Neutrophil (primary cell): Measurements from ENCODE around the gene MDH1B.

ENCODE experiments used
- H3K27ac ChIP-seq: fragments of 200-600 bp; sonication (generic); 2 replicates; pipeline ENCODE4 v1.5.1; 2016; ENCODE audit warnings: mild to moderate bottlenecking, moderate library complexity
- H3K27me3 ChIP-seq: fragments of 200-600 bp; sonication (generic); 2 replicates; pipeline ENCODE4 v1.6.0; 2016; ENCODE audit warnings: mild to moderate bottlenecking
- H3K36me3 ChIP-seq: fragments of 200-600 bp; sonication (generic); 2 replicates; pipeline ENCODE4 v1.5.1; 2017
- H3K4me1 ChIP-seq, 2 experiments: fragments of 200-600 bp in 1 of 2; sonication (generic) in 1 of 2; 1 replicate in 1 of 2; 2 replicates in 1 of 2; pipeline versions ENCODE4 v1.5.1 to v1.6.1; 2013 to 2016; ENCODE audit warnings: low read depth in 1 of 2, low read length in 1 of 2, mild to moderate bottlenecking in 1 of 2, moderate library complexity in 1 of 2; ENCODE audit not compliant: control insufficient read depth in 1 of 2, insufficient read depth in 1 of 2
- H3K4me3 ChIP-seq, 2 experiments: fragments of 200-600 bp in 1 of 2; sonication (generic) in 1 of 2; 1 replicate in 1 of 2; 2 replicates in 1 of 2; pipeline ENCODE4 v1.5.1; 2013 to 2016; ENCODE audit warnings: low read depth in 1 of 2, low read length in 1 of 2, mild to moderate bottlenecking in 1 of 2, moderate library complexity in 1 of 2
- H3K9me3 ChIP-seq: fragments of 200-600 bp; sonication (generic); 2 replicates; pipeline ENCODE4 v1.5.1; 2016
- TF ChIP-seq, protein P1 (sequence below): fragments of 200-600 bp; sonication (generic); IDR thresholded peaks from 2 replicates; pipeline ENCODE4 v1.5.1; 2016; ENCODE audit warnings: antibody characterized with exemption

The MDH1B gene

DNA sequence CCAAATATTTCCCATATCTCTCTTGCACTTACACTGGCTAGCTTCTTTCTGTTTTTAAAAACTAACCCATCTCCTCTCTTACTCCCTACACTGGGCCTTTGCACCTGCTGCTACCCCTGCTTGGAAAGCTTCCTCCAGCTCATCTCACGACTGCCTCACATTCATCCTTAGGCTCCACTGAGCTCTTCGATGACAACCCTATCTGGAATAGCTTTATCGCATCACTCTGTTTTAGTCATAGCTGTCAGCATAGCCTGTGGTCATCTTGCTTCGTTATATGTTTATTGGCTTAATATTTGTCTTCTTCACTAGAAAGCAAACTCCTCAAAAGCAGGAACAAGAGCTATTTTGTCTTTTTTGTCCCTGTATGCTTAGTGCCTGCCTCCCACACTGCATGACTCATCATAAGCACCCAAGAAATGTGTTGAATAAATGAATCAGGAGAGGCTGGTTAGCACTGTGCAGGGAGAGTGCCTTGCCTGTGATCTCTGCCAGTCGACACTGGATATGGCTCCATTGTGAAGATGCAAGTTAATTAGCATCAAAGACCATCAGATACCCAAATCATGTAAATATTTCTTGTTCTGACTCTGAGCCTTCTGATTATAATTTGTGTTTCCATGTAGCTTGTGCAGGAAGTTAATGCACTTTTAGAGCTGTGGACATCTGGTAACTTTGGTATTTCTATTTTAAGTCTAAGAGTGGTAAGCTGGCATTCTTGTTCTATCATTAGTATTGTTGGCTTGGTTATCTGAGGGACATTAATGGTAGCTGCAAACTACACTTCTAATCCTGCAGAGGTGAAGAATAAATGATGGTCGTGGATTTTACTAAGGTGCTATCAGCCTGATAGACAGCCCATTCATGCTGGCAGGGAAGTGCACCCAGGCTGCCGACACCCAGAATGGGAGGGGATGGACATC, 36.6 kb downstream of the MDH1B start:
- no peak overlapping the region for H3K27ac ChIP-seq
- H3K36me3 ChIP-seq, result no peaks in the 10 kb centered on the region
- TF ChIP-seq, protein P1, sequence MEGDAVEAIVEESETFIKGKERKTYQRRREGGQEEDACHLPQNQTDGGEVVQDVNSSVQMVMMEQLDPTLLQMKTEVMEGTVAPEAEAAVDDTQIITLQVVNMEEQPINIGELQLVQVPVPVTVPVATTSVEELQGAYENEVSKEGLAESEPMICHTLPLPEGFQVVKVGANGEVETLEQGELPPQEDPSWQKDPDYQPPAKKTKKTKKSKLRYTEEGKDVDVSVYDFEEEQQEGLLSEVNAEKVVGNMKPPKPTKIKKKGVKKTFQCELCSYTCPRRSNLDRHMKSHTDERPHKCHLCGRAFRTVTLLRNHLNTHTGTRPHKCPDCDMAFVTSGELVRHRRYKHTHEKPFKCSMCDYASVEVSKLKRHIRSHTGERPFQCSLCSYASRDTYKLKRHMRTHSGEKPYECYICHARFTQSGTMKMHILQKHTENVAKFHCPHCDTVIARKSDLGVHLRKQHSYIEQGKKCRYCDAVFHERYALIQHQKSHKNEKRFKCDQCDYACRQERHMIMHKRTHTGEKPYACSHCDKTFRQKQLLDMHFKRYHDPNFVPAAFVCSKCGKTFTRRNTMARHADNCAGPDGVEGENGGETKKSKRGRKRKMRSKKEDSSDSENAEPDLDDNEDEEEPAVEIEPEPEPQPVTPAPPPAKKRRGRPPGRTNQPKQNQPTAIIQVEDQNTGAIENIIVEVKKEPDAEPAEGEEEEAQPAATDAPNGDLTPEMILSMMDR, result no peak
- H3K4me1 ChIP-seq, result no peaks in the 10 kb centered on the region
- H3K9me3 ChIP-seq, result no peaks in the 10 kb centered on the region
- no peaks in the 10 kb centered on the region for H3K27me3 ChIP-seq
- no peak overlapping the region for H3K4me3 ChIP-seq

DNA sequence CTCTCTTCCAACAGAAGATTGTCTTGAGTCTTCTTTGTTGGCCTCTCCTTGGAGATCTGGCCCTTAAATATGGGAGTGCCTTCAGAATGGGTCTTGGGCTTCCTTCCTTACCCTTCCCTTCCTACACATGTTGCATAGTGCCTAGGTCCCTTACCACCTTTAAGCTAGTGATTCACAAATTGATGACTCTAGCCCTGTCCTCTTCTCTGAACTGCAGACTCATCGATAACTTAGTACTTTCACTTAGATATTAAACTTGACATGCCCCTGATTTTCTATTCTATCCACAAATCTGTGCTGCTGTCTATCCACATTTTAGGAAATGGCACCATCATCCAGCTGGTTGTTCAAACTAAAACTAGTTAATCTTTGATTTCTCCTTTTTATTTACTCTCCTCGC, 37.8 kb downstream of the MDH1B start:
- TF ChIP-seq, protein P1, result no peak
- Histone ChIP-seq H3K4me3 (no peak overlapping the region), H3K27ac (no peak overlapping the region), H3K9me3 (no peaks in the 10 kb centered on the region), H3K36me3 (no peaks in the 10 kb centered on the region), H3K27me3 (no peaks in the 10 kb centered on the region), H3K4me1 (no peaks in the 10 kb centered on the region)

DNA sequence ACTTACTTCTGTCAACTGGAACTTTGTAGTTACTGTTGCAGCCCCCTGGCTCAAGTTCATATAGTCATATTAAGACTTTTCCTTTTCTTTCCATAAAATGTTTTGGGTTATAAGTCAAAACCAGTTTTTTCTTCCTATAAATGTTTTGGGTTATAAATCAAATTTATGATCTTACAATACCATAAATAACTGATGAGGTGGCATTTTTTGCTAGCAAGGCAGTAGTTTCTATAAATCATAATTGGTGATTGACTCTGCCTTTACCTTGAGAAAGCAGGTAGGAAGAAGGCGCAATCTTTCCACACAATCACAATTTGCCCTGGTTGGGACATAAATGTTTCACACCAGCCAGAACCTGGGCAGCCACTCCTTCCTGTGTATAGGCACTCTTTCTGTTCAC, 41.8 kb downstream of the MDH1B start:
- H3K27me3 ChIP-seq, result no peaks in the 10 kb centered on the region
- no peaks in the 10 kb centered on the region for H3K36me3 ChIP-seq
- TF ChIP-seq, protein P1, result no peak
- no peaks in the 10 kb centered on the region for H3K4me1 ChIP-seq
- H3K4me3 ChIP-seq, result no peak overlapping the region
- H3K9me3 ChIP-seq, result no peaks in the 10 kb centered on the region
- H3K27ac ChIP-seq, result no peak overlapping the region

DNA sequence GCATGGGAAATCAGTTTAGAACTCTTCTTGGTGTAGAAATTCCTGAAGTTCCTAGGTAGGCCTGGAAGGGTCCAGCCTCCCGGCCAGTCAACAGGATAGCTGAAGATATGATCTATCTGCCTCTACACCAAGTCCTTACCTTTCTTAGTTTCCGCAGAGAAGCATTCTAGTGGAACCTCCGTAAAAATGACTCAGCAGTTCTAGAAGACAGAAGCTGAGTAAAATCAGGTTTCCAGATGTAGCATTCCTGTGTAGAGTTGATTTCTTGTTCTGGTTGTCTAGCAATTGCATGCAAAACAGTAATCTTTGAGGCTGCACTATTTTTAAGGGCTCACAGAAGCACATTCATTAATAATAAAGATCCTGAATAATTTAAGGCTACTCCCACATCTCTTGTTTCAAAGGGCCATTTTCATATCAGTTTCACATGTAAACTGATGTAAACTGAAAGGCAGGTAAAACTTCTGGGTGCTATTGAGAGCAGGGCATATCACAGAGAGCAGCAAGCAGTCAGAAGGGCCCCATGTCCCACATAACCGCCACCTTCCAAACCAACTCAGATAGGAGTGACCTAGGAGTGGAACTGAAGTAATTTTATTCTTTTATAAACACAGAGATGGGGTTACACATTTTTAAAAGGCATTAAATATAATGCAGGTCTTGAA, 43.7 kb downstream of the MDH1B start:
- no peak overlapping the region for H3K27ac ChIP-seq
- H3K27me3 ChIP-seq, result no peaks in the 10 kb centered on the region
- TF ChIP-seq, protein P1, result no peak
- no peaks in the 10 kb centered on the region for H3K9me3 ChIP-seq
- H3K4me1 ChIP-seq, result no peaks in the 10 kb centered on the region
- no peak overlapping the region for H3K4me3 ChIP-seq
- no peaks in the 10 kb centered on the region for H3K36me3 ChIP-seq

DNA sequence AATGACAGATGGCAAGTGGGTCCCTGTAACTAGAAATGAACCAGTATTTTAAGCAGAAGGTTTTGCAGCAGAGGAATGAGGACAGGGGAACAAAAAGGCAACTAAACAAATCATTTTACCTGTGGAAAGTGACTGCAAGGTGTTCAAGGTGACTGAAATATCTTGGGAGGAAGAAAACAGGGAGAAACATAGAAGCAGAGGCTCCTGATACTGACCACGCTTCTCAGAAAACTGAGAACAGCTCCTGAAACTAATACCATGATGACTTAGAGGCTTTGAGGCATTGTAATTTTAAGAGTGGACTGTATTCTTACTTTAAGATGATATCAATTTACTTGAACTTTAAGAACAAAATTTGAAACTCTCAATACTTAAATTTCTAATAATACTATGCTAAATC, 46.8 kb downstream of the MDH1B start, which contains the start of gene DYTN:
Gene DYTN (minus strand): TSS at position 101 of the 400 bp plus-strand sequence. CDS start 117 bp downstream, outside the sequence.
- Histone ChIP-seq H3K4me1 (no peaks in the 10 kb centered on the region), H3K27ac (no peak within 1 kb of the TSS), H3K4me3 (no peak within 1 kb of the TSS), H3K9me3 (no peaks in the 10 kb centered on the region), H3K36me3 (no peaks in the 10 kb centered on the region), H3K27me3 (no peaks in the 10 kb centered on the region)
- TF ChIP-seq, protein P1, result no peak
